Mesodermal cell (in vitro differentiated cells): ENCODE results near the gene SERPINB7.

Source experiments
- H3K27ac ChIP-seq: 2 replicates; pipeline ENCODE4 v1.7.0; 2013; ENCODE audit warnings: mild to moderate bottlenecking, low read depth, low read length, moderate library complexity; ENCODE audit not compliant: severe bottlenecking
- H3K36me3 ChIP-seq: 2 replicates; pipeline ENCODE4 v1.7.1; 2013; ENCODE audit warnings: mild to moderate bottlenecking, low read length, moderate library complexity; ENCODE audit not compliant: control insufficient read depth, insufficient read depth
- H3K4me1 ChIP-seq: one replicate; pipeline ENCODE4 v1.7.1; 2013; ENCODE audit warnings: mild to moderate bottlenecking, low read length; ENCODE audit not compliant: insufficient read depth, control insufficient read depth, poor library complexity, severe bottlenecking
- H3K4me3 ChIP-seq: 2 replicates; pipeline ENCODE4 v1.7.0; 2013; ENCODE audit warnings: low read length, control low read depth, mild to moderate bottlenecking; ENCODE audit not compliant: insufficient read depth, poor library complexity, severe bottlenecking; ENCODE audit errors: extremely low read depth
- H3K9me3 ChIP-seq: 2 replicates; pipeline ENCODE4 v1.7.1; 2013; ENCODE audit warnings: mild to moderate bottlenecking, low read length, moderate library complexity; ENCODE audit not compliant: control insufficient read depth
- WGBS, 2 experiments: methylation state at CpG; one replicate each; pipeline ENCODE4 v1.1.5; 2013; ENCODE audit warnings: missing lambda C conversion rate in 2 of 2; ENCODE audit not compliant: insufficient coverage in 2 of 2; 5-methylcytosine and 5-hydroxymethylcytosine counted together

Gene SERPINB7

DNA sequence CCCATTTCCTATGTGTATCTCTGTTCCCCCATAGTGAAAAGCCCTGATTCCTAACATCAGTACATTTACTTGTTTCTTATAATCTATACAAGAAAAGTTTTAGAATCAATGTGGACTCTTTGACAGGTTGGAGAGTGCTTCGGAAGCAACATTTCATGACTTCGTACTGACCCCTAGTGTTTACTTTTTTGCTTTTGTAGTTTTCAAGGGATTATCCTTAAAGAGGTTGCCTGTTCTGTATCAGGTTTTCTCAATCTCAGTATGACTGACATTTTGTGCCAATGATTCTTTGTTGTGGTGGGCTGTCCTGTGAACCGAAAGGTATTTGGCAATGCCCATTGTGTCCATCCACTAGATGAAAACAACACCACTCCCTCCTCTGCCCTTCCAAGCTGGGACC is 69.0 kb downstream of the SERPINB7 start:
- H3K4me1 ChIP-seq: no peaks in the 10 kb centered on the region
- no peaks in the 10 kb centered on the region for H3K9me3 ChIP-seq
- H3K27ac ChIP-seq: no peak overlapping the region
- 8 to 50% methylated on average over 1 to 2 of the region's 3 CpGs for WGBS, 2 experiments
- no peaks in the 10 kb centered on the region for H3K36me3 ChIP-seq
- no peak overlapping the region for H3K4me3 ChIP-seq

DNA sequence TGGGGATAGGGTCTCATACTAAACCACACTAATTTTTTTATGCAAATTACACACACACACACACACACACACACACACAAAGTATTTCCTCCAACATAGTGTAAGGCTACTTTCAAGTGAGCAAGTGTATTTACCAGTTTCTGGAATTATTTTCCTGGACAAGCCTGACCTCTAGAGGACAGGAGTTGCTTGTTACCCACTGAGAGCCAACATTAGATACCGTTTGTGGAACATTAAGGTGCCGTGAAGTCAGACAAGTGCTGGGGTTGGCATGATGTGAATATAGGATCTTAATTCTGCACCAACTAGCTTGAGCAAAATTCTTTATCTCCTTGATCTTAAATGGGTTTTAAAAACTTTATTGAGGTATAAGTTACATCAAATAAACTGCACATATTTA is 72.9 kb downstream of the SERPINB7 start:
- Histone ChIP-seq H3K9me3 (no peaks in the 10 kb centered on the region), H3K27ac (no peak overlapping the region), H3K4me3 (no peak overlapping the region), H3K36me3 (no peaks in the 10 kb centered on the region), H3K4me1 (no peaks in the 10 kb centered on the region)
- WGBS, 2 experiments: 37% methylated on average over 2 of the region's 2 CpGs; no CpG with 5 or more reads in 1 of the 2 experiments

DNA sequence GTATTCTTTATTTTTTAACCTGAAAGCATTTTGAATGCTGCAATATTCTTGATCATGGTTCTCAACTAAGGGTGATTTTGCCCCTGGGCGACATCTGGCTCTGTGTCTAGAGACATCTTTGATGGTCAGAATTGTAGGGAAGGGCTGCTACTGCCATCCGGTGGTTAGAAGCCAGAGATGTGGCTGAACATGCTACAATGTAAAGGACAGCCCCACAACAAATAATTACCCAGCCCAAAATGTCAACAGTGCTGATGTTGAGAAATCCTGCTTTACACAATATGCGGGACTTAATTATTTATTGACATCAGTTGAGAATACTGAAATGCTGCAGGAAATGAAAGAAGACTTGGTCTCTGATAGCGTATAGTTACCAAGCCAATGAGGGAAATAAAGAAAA is 74.8 kb downstream of the SERPINB7 start:
- no peaks in the 10 kb centered on the region for H3K9me3 ChIP-seq
- 10 to 67% methylated on average over 1 to 2 of the region's 4 CpGs for WGBS, 2 experiments
- no peak overlapping the region for H3K4me3 ChIP-seq
- H3K27ac ChIP-seq: no peak overlapping the region
- H3K36me3 ChIP-seq: no peaks in the 10 kb centered on the region
- no peaks in the 10 kb centered on the region for H3K4me1 ChIP-seq

DNA sequence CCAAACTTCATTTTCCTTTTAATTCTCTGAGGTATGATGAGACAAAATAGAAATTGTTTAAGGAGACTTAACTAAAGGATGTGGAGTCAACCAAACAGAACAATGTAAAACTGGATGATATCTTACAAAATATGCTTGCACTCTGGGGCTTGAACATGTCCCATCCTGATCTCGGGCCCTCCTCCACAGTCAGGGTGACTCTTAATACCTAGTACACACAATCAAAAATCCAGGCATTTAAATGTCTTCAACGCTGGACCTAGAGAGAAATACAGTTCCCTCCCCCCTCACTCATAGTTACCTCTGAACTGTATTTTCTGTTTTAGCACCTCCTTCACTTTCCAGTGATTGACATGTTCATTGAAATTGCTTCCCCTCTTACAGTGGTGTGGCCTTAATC is 75.4 kb downstream of the SERPINB7 start:
- H3K27ac ChIP-seq: no peak overlapping the region
- H3K36me3 ChIP-seq: no peaks in the 10 kb centered on the region
- WGBS, 2 experiments: 82 to 89% methylated on average over 2 of the region's 2 CpGs
- no peak overlapping the region for H3K4me3 ChIP-seq
- no peaks in the 10 kb centered on the region for H3K4me1 ChIP-seq
- H3K9me3 ChIP-seq: no peaks in the 10 kb centered on the region
